Cerebellar cortex (tissue), 1 donor: ENCODE data around the gene SLC66A1.

Experiments
- DNase-seq: peaks from one replicate; pipeline ENCODE4 v3.0.0-alpha.2; 2015; ENCODE audit warnings: low spot score

SLC66A1 gene

GRCh38 chr1:19325958-19326747 lies 14.0 kb downstream of the SLC66A1 start:
- no peak for DNase-seq

GRCh38 chr1:19326748-19327065 lies 14.6 kb downstream of the SLC66A1 start:
- no peak for DNase-seq

DNA sequence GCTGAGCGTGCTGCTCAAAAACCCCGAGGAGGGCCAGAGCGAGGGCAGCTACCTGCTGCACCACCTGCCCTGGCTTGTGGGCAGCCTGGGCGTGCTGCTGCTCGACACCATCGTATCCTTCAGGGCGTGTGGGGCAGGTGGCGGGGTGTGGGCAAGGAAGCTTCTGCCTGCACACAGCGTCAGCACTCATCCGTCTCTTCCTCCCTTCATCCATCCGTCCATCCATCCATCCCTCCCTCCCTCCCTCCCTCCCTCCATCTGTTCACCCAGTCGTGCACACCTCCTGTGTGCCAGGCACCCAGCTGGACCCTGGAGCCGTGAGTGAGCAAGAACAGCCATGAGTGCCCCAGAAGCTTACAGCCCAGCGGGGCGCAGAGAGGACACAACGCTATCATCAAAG lies 15.2 kb downstream of the SLC66A1 start:
- peak; percentile 58 for DNase-seq

DNA sequence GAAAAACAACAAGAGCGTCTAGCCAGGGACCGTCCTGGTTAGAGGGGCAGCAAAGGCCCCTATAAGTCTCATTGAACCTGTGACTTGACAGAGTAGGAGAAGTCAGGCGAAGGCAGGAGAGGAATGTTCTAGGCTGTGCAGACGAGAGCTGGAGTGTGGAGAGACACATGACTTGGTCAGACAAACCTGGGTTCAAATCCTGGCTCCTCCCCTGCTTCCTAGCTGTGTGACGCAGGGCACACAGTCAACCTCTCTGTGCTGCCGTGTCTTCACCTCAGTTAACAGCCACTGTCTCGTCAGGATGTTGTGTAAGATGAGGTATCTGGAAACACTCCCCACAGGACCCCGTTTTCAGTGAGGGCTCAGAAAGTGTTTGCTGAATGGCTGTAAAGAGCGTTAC lies 15.6 kb downstream of the SLC66A1 start:
- DNase-seq: no peak

DNA sequence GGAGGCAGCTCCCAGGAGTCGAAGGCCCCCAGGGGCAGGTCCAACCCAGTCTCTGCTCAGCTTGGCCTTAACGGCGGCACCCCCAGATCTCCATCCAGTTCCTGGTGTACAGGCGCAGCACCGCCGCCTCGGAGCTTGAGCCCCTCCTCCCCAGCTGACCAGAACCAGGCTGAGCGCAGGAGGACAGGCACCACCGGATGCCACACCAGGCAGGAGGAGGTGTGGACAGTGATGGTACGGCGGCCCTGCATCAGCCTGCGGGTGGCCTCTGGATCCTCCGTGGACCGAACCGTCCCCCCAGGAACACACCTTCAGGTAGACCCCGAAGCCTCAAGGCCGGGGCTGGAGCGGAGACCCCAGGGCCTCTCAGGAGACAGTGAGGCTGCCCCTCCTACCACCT lies 16.4 kb downstream of the SLC66A1 start:
- DNase-seq: no peak

DNA sequence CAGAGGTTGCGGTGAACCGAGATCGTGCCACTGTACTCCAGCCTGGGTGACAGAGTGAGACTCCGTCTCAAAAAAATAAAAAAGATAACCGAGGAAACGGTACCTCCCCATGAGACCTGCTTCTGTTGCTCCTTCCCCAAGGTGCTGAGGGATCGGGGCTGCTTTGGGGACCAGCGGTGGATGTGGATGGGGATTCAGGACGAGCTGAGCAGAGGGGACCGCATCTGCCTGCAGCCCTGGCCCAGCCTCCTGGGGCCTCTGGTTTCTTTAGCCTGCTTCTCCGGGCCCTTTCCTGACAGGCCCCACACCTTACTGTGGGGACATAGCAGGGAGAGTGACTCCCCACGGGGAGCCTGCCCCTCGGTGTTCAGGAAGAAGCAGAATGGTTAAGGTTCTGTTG lies 17.1 kb downstream of the SLC66A1 start:
- no peak for DNase-seq

DNA sequence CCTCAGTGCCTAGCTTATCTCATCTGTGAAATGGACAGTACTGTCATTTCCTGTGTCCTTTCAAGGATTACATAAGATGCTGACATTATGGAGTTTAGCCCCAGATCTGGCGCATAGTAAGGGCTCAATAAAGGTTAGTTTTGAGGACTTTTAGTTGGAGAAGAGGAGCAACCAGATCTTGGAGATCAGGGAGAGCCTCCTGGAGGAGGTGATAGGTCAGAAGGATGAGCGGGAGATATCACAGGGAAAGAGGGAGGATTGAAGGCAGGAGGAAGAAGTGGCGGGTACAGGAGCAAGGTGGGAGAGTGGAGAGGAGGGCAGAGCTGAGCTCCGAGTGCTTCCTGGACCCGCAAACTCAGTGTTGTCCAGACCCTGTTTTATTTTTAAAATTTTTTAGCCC lies 17.5 kb downstream of the SLC66A1 start:
- no peak for DNase-seq

DNA sequence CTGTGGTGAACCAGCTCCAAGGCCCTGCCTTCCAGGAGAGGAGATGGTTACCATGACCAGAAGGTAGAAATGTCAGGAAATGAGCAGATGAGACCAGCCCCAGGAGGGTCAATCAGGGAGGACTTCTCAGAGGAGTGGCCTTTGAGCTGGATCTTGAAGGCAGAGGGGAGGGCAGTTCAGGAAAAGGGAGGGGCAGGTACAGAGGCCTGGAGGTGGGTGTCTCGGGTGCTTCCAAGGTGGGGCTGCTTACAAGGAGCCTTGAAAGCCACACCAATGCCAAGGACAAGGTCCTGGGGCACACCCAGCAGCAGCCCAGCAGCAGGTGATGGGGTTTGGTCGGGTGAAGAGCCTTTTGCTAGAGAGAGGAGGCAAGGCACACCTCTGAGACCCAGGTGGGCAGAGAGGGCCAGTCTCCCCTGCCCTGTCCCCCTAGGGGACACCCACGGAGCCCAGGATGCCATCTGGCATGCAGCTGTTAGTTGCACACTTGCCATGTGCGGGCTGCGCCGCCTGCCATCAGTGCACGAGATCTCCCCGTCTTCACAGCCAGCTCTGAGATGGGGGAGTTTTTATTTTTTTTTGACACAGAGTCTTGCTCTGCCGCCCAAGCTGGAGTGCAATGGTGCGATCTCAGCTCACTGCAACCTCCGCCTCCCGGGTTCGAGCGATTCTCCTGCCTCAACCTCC lies 18.5 kb downstream of the SLC66A1 start:
- DNase-seq: no peak

DNA sequence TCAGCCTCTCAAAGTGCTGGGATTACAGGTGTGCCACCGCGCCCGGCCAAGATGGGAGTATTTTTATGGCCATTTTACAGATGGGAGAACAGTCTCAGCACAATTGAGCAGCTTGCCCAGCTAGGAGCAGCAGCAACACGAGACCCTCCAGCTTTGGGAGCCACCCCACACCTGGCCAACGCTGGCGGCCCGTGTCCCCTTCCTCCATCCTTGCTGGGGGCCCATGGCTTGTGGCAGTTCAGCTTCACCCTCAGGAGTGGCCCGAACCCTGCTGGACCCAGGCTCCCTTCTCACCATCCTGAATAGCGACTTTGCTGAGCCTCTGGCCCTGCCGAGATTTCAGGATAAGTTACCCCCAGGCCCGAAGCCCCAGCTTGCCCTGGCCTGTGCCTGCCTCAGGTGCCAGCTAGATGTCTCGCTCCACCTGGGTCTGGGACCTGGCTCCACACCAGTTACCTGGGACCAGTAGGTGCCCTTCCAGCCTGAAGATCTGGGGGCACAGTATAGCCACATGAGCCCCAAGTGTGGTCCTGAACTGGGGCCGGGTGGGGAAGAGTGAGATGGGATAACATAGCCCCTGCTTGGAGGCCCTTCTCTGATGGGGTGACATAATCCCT lies 19.2 kb downstream of the SLC66A1 start:
- DNase-seq: no peak

DNA sequence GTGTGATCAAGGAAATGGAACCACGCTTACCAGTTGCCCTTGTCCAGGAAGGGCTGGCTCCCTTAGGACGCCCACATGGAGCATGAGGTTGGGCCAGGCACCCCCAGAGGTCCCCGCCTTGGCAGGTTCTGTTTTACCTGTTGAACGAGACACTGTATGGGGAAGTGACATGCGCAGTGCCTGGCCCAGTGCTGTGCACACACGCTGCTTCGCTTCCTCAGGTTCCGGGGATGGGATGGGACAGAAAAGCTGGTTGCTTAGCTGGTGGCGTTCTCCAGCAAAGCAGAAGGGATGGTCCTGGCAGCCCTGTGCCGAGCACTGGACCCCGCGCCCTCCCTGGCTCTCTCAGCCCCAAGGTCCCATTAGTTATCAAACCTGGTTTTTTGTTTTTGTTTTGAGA lies 20.7 kb downstream of the SLC66A1 start:
- DNase-seq: no peak

- no peak for DNase-seq
These were observed 21.6 kb downstream of the SLC66A1 start for GRCh38 chr1:19333587-19334354.

GRCh38 chr1:19336543-19336942 lies 24.4 kb downstream of the SLC66A1 start:
- DNase-seq: no peak

DNA sequence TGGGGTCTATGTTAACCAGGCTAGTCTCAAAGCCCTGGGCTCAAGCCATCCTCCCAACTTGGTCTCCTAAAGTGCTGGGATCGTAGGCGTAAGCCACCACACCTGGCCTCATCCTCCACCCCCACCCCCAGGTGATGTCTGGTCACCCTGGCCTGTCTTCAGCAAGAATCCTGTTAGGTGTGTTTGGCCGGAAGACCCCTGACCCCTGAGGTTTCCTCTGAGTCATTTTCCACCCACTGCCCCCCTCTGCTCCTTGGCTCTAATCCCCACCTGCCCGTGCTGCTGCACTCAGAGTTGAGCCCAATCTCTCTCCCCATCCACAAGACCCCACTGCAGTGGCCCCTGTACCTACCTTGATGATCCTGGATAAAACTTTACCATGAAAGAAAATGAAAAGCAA lies 25.2 kb downstream of the SLC66A1 start:
- no peak for DNase-seq

DNA sequence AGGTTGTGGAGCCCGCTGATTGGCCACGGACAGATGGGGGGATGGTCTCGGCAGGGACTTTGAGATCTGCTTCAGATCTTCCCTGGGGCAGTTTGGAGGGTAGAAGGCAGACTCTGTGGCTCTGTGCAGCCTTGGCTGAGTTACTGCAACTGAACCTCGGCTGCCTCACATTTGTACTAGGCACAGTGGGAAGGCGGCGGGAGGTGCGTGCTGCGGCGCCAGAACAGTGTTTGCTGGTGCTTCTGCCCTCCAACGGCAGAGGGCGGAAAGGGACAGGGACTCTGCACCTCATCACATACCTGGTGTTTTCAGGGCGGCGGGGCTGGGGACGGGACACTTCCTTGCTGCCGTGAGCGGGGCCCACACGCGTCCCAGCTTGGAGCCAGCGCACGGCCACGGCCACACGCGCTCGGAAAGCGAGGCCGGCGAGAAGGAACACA lies 26.2 kb downstream of the SLC66A1 start:
- DNase-seq: peak; percentile 34

GRCh38 chr1:19339214-19339861 lies 27.2 kb downstream of the SLC66A1 start:
- DNase-seq: no peak

- DNase-seq: no peak
These were observed 28.3 kb downstream of the SLC66A1 start for GRCh38 chr1:19340387-19340937.

DNA sequence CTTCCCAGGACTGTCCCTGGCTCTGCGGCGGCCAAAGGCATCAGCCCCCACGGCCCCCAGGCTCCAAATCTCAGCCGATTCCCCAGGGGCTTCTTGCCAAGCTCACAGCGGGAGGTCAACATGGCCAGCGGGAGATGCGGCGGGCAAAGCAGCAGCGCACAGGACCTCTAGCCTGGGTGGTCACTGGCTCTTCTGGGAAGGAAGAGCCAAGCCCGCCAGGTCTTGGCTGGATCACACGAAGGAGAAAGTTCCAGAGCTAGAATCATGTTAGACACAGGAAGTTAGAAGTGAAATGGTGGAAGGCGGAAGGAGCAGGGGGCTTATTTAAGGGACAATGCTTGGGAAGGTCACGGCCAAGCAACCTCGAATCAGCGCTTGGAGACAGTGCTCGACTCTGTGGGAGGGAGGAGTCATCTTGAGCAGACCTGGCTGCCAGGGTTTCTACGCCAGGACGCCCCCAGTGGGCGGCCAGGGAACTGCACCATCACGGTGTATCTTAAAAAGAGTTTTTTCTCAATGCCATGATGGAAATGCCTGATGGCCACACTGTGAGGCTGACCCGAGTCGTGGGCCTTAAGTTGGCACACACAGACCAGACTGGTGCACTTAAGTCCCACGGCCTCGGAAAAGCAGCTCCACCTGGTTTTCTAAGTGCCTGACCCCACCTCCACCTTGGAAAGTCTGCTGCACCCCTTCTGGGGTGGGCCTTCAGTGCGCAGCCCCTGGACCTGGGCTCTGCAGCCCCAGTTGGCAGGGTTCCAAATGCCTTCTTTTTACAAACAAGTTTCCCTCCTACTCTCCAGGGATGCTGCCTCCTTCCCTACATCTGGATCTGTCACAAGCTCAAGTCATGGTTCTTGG lies 29.3 kb downstream of the SLC66A1 start:
- DNase-seq: peak; percentile 79

GRCh38 chr1:19342062-19342750 lies 30.1 kb downstream of the SLC66A1 start:
- no peak for DNase-seq

GRCh38 chr1:19342894-19343616 lies 30.9 kb downstream of the SLC66A1 start:
- peak; percentile 24 for DNase-seq
